ENCODE results near the gene PVR.

Gene PVR

GRCh38 chr19:44621367-44621766, 22.3 kb upstream of the PVR start:
- Histone ChIP-seq H3K27me3 (ENCODE audit: insufficient read depth, low read length, poor library complexity, severe bottlenecking) (no peaks in the 10 kb centered on the region), H3K4me3 (ENCODE audit: low read length, poor library complexity, severe bottlenecking) (no peak overlapping the region), H3K9me2 (replicated peaks; ENCODE audit: low read depth, low read length) (no peaks in the 10 kb centered on the region), H3F3A (ENCODE audit: low read depth) (no peaks in the 10 kb centered on the region), H3K79me2 (ENCODE audit: insufficient read depth, low read length) (no peaks in the 10 kb centered on the region), H3K36me3 (ENCODE audit: insufficient read depth, low read length) (no peaks in the 10 kb centered on the region), H3K4me1 (ENCODE audit: insufficient read depth, low read length, poor library complexity, severe bottlenecking) (no peaks in the 10 kb centered on the region), H3K9ac (ENCODE audit: low read depth, low read length, poor library complexity, severe bottlenecking) (no peak overlapping the region), H2AFZ (ENCODE audit: low read length) (no peak overlapping the region), H3K9me3 (ENCODE audit: insufficient read depth, low read depth, low read length) (no peaks in the 10 kb centered on the region; the same call in 1 of the 2 replicates), H4K20me1 (ENCODE audit: insufficient read depth, low read length, poor library complexity, severe bottlenecking) (no peaks in the 10 kb centered on the region), H3K4me2 (ENCODE audit: low read depth, low read length, poor library complexity, severe bottlenecking) (no peak overlapping the region)
- TF ChIP-seq CTCF (conservative IDR thresholded peaks at IDR 0.05; ENCODE audit: low read length) (no peak), EZH2phosphoT487 (IDR thresholded peaks at IDR 0.05; ENCODE audit: borderline replicate concordance) (no peak)

GRCh38 chr19:44623080-44623479, 20.6 kb upstream of the PVR start:
- TF ChIP-seq EZH2phosphoT487 (IDR thresholded peaks at IDR 0.05; ENCODE audit: borderline replicate concordance) (no peak), CTCF (conservative IDR thresholded peaks at IDR 0.05; ENCODE audit: low read length) (no peak)
- no peaks in the 10 kb centered on the region for H3K27me3 ChIP-seq (ENCODE audit: insufficient read depth, low read length, poor library complexity, severe bottlenecking)
- H4K20me1 ChIP-seq (ENCODE audit: insufficient read depth, low read length, poor library complexity, severe bottlenecking) = no peaks in the 10 kb centered on the region
- no peak overlapping the region for H3K9ac ChIP-seq (ENCODE audit: low read depth, low read length, poor library complexity, severe bottlenecking)
- H3F3A ChIP-seq (ENCODE audit: low read depth) = no peaks in the 10 kb centered on the region
- no peak overlapping the region for H3K4me2 ChIP-seq (ENCODE audit: low read depth, low read length, poor library complexity, severe bottlenecking)
- H3K36me3 ChIP-seq (ENCODE audit: insufficient read depth, low read length) = no peaks in the 10 kb centered on the region
- H3K4me3 ChIP-seq (ENCODE audit: low read length, poor library complexity, severe bottlenecking) = no peak overlapping the region
- no peaks in the 10 kb centered on the region; the same call in 1 of the 2 replicates for H3K9me3 ChIP-seq (ENCODE audit: insufficient read depth, low read depth, low read length)
- H3K79me2 ChIP-seq (ENCODE audit: insufficient read depth, low read length) = no peaks in the 10 kb centered on the region
- no peaks in the 10 kb centered on the region for H3K4me1 ChIP-seq (ENCODE audit: insufficient read depth, low read length, poor library complexity, severe bottlenecking)
- no peaks in the 10 kb centered on the region for H3K9me2 ChIP-seq (replicated peaks; ENCODE audit: low read depth, low read length)
- H2AFZ ChIP-seq (ENCODE audit: low read length) = no peak overlapping the region

- Histone ChIP-seq H4K20me1 (ENCODE audit: insufficient read depth, low read length, poor library complexity, severe bottlenecking) (no peaks in the 10 kb centered on the region), H3F3A (ENCODE audit: low read depth) (no peaks in the 10 kb centered on the region), H3K4me1 (ENCODE audit: insufficient read depth, low read length, poor library complexity, severe bottlenecking) (no peaks in the 10 kb centered on the region), H3K9me2 (replicated peaks; ENCODE audit: low read depth, low read length) (no peaks in the 10 kb centered on the region), H3K36me3 (ENCODE audit: insufficient read depth, low read length) (no peaks in the 10 kb centered on the region), H3K4me3 (ENCODE audit: low read length, poor library complexity, severe bottlenecking) (no peak overlapping the region), H3K9me3 (ENCODE audit: insufficient read depth, low read depth, low read length) (no peaks in the 10 kb centered on the region; the same call in 1 of the 2 replicates), H3K9ac (ENCODE audit: low read depth, low read length, poor library complexity, severe bottlenecking) (no peak overlapping the region), H3K27me3 (ENCODE audit: insufficient read depth, low read length, poor library complexity, severe bottlenecking) (no peaks in the 10 kb centered on the region), H3K4me2 (ENCODE audit: low read depth, low read length, poor library complexity, severe bottlenecking) (no peak overlapping the region), H3K79me2 (ENCODE audit: insufficient read depth, low read length) (no peaks in the 10 kb centered on the region), H2AFZ (ENCODE audit: low read length) (no peak overlapping the region)
- TF ChIP-seq EZH2phosphoT487 (IDR thresholded peaks at IDR 0.05; ENCODE audit: borderline replicate concordance) (no peak), CTCF (conservative IDR thresholded peaks at IDR 0.05; ENCODE audit: low read length) (no peak)
Observed at GRCh38 chr19:44623626-44624025, 20.1 kb upstream of the PVR start.

Data from Loucy (cell line).